Left lobe of liver (tissue), 2 donors: ENCODE measurements around the gene TMCO5A. TPM values are rescaled to one million over a fixed set of nuclear protein-coding genes. Genes with fewer than 3 reads are reported as not detected.

Experiments used
- ATAC-seq: fragments of 200-7000 bp; cut with Tn5 transposase; one replicate; pipeline ENCODE4 v1.9.1; 2020; ENCODE audit warnings: mild to moderate bottlenecking, moderate library complexity
- DNase-seq: peaks from one replicate; pipeline ENCODE4 v3.0.0-alpha.2; 2020; ENCODE audit warnings: low spot score
- total RNA-seq: library from RNA; stranded (reverse); gene quantifications from one replicate; pipeline ENCODE4 v1.2.1, GENCODE V29; 2021
- donor health status: DM: no; HTN: no; CAD: no; lungs with moderate emphysema.
- donor health status: DM: no; HTN: yes; CAD: no.

Gene TMCO5A
- total RNA-seq, 1 donor from 2014 or later, result not detected

DNA sequence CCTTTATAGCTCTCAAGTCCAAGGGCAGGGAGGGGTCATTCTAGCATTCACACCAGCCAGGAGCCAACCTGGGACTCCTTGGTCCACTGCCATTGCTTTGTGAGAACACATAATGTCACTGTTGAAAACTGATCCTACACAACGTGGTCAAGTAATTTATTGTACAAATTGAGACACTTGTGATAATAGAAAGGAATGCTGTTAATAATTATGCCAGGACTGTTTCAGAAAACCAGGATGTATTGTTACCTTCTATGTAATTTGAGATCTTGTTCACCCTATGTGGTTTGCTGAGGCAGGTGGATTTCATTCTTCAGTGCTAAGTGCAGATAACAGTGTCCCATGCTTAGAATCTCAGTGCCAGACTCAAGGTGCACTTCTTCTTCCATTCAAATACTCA is 33.3 kb downstream of the TMCO5A start:
- DNase-seq (no peak), ATAC-seq (no peak)

- DNase-seq, result no peak
- no peak for ATAC-seq
Observed at GRCh38 chr15:37973856-37974255, 39.4 kb downstream of the TMCO5A start.

GRCh38 chr15:37978231-37978630 is 43.8 kb downstream of the TMCO5A start:
- no peak for DNase-seq
- no peak for ATAC-seq

- DNase-seq, result no peak
- ATAC-seq, result no peak
Observed at GRCh38 chr15:37979671-37980409, 45.4 kb downstream of the TMCO5A start.

- ATAC-seq, result no peak
- no peak for DNase-seq
Observed at GRCh38 chr15:37981201-37981600, 46.8 kb downstream of the TMCO5A start.

DNA sequence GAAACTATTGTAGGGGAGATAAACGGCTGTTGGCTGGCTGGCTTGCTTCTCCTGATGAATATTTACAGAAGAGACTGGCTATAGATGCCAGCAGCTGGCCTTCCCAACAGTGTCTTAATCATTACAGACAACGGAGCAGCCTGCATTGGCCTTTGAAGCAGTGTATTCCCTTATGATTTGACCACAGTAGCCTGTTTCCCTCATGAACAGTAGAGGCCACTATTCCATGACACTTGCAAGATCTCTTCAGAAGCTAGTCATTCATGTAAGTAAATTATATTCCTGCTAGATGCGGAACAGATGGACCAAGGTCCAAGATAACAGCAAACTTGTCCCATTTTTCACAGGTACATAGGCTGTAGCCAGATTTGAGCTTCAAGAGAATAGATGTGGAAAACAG is 47.3 kb downstream of the TMCO5A start:
- no peak for DNase-seq
- peak; percentile 74 for ATAC-seq

GRCh38 chr15:37984368-37984767 is 49.9 kb downstream of the TMCO5A start:
- ATAC-seq, result no peak
- no peak for DNase-seq

- ATAC-seq (peak; percentile 76), DNase-seq (no peak)
Observed at GRCh38 chr15:37995461-37996347, 61.3 kb downstream of the TMCO5A start.
